ENCODE results near the gene HRH2.
"Not testable (repeated sequence)": the region's sequence is repeated elsewhere in the genome, so short reads cannot be mapped to it uniquely, and the experiment has no call there.

The HRH2 gene

DNA sequence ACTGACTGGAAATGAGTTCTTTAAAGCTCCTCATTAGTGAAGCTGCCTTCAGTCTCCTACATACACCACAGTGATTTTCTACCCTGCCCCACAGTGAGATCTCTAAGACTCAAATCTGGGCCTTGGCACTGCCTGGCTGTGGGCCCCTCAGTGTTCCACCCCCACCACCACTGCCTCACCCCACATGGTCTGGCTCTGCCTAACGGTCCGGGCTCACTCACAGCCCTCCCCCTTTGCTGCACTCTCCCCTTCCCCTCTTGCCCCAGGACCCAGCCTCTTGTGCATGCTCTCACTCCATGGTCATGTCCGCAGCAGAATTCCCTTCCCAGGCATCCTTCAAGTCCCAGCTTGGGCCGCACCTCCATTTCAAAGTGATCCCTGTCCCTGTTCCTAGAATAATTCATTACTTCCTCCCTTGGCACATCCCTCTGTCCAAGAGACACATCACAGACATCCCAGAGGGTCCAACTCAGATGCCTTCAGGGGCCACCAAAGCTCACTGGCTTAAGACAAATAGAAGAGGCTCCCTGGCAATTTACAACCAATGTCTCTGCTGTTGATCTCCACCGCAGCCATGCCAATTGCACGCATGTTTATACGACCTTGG is 56.7 kb downstream of the HRH2 start:
- DNase-seq (ENCODE audit: low read depth): no peak

DNA sequence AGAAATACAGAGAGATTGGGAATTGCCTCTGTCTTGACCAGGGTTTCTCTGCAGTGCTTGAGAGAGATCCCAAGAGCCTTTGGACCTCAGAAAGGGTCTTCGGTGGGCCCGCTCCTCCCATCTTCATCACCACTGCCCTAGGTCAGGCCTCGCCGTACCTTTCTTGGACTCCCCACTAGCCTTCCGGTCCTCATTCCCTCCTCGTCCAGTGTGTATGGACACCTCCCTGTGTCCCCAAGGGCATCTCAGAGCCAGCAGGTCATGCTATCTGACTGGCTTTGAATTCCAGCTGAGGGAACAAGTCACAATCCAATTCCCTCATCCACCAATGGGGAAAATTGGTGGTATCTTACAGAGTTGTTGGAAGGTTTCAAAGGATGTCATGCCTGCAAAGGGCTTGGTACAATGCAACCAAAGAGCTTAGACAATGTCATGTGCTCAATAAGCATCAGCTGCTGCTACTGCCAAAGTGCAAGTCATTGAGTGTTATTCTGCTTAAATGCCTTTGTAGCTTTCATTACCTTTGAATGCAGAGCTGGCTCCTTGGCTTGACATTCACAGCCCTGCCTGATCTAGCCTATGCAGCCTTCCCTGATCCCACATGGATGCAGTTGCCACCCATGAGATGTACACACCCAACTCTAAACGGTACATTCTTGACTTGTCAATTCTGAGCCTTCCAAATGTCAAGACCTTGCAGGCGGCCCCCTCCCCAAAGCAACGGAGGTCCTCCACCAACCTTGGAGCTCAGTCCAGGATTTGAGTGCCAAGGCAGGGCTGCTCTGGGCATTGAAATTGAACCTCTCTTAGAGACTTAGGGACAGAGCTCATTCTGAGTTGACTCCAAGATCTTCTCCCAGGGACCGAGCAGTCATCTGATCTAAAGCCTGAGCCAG is 58.0 kb downstream of the HRH2 start:
- DNase-seq (ENCODE audit: low read depth): no peak

GRCh38 chr5:175717837-175718236 is 60.0 kb downstream of the HRH2 start:
- DNase-seq (ENCODE audit: low read depth): no peak

GRCh38 chr5:175718401-175719108 is 60.7 kb downstream of the HRH2 start:
- DNase-seq (ENCODE audit: low read depth): peak; percentile 52

- not testable (repeated sequence) for DNase-seq (ENCODE audit: low read depth)
These were observed 61.2 kb downstream of the HRH2 start for GRCh38 chr5:175719109-175719432.

- no peak for DNase-seq (ENCODE audit: low read depth)
These were observed 66.7 kb downstream of the HRH2 start for GRCh38 chr5:175724314-175725275.

DNA sequence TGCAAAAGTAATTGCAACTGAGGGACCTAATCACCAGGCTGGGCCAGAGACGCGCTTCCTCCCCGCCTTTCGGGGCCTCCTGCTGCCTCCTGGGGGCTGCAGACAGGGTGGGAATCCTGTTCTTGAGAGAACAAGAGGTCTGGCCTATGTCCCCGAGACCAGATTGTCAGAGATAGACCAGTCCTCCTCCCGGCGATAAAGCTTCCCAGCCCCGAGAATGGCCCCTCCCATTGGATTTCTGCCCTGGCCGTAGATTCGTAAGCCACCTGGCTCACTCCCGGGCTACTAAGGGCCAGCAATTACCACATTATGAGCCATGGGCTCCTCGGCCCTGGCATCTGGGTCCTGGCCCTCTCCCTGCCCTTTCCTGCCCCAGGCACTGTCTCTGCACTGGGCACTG is 70.4 kb downstream of the HRH2 start:
- no peak for DNase-seq (ENCODE audit: low read depth)

DNA sequence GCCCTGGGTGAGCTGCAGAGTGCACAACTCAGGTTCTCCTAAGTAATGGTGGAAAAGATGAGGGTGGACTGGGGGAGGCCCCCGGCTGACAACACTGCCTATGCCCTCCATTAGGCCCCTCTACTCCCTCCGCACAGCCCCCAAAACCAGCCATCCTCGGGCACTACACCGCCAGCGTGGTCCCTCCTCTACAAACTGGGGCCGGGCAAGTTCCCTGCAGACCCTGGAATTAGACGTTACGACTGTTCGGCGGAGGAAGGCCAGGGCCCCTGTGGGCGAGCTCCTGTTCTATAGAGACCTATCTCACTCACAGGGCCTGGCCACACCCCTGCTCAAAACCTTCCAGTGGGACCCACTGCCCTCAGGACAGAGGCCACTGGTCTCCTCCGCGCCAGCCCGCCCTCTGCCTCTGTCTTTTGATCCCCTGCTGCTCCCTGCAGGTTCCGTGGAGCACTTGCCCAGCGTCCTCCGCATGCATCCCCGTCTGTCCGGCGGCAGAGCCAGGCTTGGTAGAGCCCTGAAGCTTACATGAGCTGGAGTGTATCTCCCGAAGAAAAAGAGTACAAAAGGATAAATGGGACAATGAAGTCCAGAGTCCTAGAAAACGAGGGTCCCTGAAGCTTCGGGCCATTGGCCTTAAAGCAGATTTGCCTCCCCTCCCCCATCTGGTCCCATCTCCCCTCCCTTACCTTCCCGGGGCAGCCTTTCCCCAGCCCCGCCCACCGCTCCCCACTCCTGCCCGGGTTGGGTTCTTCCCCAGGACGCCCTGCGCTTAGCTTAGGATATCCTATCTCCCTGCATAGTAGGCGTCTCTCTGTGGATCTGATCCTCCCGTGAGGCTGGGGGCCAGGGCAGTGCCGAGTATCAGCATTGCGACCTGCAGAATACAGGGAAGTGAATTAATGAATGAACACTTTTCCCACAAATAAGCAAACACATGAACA is 71.3 kb downstream of the HRH2 start:
- DNase-seq (ENCODE audit: low read depth): no peak

DNA sequence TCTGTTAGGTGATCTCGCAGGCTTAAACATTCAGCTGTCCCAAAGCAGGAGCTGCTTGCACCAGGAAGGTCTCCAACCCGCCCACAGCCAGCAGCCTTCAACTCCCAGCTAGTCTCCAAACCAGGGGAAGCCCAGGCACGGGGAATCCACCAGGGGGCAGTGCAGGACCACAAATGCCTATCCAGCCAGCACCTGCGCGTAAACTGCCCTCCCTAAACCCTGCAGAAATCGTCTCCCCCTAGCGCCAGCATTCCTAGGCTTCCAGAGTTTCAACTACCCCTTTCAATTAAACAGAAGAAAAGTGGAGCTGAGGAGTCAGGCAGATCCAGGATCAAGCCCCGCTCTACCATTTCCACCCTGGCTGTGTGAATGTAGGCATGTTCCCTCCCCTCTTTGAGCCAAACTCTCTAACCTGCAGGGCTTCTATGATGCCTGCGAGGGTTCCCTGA is 72.0 kb downstream of the HRH2 start:
- DNase-seq (ENCODE audit: low read depth): peak; percentile 97

DNA sequence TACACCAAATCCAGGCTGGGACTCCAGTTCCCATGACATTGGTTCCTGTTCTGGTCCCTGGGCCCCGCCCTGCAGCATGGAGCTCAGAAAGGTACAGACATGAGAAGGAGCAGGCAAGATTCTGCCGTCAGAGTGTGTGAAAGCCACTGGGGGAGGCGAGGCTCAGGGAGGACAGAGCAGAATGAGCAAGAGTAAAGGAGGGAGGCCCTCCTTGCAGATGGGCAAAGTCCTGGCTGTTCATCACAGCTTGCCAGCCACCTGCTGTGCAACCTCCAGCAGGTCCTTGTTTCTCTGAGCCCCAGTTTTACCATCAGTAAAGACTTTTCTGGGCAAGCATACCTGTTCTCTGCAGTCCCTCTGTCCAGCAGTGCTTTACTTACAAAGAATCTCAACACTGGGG is 73.3 kb downstream of the HRH2 start:
- no peak for DNase-seq (ENCODE audit: low read depth)

DNA sequence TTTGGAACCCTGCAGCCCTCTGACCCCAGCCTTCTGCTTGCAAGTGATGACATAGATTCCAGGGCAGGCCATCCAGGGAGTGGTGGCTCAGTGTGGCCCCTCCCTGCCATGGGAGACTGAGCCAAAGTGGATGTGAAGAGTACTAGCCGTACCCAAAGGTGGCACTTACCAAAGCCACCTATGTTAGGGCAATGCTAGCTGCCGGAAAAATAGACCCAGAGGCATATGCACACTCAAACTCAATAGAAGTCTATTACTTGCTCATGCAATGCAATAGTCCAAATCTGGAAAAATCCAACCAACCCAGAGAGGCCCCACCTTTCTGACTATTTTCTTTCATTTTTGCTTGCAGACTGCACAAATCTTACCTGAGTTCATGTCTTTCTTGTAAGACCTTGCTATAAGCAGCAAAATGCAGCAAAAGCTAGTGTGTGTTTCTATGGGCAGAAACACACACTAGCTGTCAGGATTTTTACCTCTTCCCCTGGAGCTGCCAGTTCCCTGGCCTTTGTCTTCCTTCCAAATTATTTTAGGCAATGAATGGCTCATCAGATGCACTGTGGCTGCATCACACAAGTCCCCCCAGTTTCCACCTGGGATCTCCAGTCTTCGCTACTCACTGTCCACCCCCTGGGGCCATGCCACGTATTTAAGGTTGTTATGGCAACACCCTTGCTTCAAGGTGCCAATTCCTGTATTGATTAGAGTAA is 74.0 kb downstream of the HRH2 start:
- DNase-seq (ENCODE audit: low read depth): no peak

GRCh38 chr5:175733017-175733416 is 75.1 kb downstream of the HRH2 start:
- DNase-seq (ENCODE audit: low read depth): no peak

- no peak for DNase-seq (ENCODE audit: low read depth)
These were observed 76.1 kb downstream of the HRH2 start for GRCh38 chr5:175734016-175734415.

DNA sequence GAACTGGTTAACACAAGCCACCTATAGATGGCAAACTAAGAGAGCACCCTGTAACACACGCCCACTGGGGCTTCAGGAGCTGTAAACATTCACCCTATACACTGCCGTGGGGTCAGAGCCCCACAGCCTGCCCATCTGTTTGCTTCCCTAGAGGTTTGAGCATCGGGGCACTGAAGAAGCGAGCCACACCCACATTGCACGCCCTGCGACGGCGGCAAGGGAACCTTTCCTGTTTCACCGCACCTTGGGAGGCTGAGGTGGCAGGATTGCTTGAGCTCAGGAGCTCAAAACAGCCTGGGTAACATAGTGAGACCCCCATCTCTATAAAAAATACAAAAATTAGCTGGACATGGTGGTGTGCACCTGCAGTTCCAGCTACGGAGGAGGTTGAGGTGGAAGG is 76.6 kb downstream of the HRH2 start:
- DNase-seq (ENCODE audit: low read depth): no peak

- no peak for DNase-seq (ENCODE audit: low read depth)
These were observed 77.8 kb downstream of the HRH2 start for GRCh38 chr5:175735701-175736100.

DNA sequence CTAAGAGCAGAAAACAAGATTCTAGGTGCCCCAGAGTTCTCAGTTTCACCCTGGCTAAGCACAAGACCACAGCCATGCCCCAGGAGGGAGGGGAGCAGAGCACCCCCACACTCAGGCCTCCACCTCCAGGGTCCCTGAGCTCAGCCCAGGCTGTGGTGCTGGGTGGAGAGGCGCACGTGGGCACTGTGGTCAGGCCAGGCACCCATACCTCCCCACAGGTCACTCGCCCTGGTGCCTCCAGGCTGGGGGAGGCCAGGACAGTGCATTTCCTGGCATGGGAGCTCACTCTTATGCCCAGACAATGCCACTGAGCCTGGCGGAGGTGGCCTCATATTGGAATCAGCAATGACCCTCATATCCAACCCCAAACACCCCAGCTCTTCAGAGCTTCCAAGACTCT is 78.8 kb downstream of the HRH2 start:
- DNase-seq (ENCODE audit: low read depth): no peak

DNA sequence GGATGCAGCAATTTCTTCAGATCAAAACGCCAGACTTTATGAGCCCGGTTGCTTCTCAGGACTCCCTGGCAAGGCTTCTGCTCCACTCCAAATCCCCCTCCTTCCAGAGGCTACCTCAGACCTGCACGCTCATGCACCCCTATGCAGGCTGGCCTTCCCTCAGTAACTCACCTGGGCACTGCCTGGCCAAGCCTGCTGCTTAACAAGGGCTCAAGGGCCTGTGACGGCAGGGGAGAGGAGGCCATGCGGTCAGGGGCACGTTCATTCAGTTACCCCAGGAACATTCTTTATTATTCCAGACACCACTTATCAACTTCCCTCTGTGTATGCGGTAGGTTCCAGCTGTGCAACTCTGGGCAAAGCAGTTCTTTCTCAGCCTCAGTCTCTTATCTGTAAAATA is 79.6 kb downstream of the HRH2 start:
- DNase-seq (ENCODE audit: low read depth): no peak

DNA sequence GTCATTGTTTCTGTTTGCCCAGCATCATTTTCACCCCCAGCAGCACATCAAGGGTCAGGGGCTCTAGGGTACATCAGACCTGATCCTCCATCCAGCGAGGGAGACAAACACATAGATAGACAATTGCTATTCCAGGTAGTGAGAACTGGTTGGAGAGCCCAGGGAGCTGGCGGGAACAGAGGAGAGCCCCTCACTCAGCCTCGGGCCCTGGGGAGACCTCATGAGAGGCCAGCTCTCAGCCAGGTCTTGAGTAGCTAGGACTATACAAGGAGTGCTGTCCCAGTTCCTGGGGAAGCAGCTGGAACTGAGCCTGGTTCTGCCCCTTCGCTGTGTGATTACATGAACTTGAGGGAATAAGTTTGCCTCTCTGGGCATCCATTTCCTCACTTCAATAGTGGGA is 80.3 kb downstream of the HRH2 start:
- DNase-seq (ENCODE audit: low read depth): no peak

- no peak for DNase-seq (ENCODE audit: low read depth)
These were observed 80.8 kb downstream of the HRH2 start for GRCh38 chr5:175738602-175739133.

DNA sequence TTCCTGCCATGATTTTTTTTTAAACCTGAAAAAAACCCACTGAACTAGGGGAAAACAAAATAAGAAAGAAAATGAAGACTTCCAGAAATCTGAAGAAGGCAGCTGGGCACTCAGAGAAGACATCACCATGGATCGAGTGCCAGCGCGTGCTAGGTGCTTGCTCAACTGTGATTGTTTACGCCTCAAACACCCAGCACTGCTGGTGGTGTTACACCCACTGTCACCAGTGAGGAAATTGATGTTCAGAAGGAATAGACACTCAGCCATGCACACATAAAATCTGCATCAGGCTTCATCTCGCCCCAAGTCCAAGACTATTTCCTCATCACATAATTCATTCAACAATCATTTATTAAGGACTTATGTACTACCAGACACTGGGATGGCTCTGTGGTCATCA is 82.1 kb downstream of the HRH2 start:
- DNase-seq (ENCODE audit: low read depth): no peak
